ENCODE results near the gene MNX1.

Gene MNX1

GRCh38 chr7:156966387-156966786, 44.1 kb downstream of the MNX1 start:
- no peak for DNase-seq

- no peak for DNase-seq
Observed at GRCh38 chr7:156964971-156965370, 45.5 kb downstream of the MNX1 start.

GRCh38 chr7:156963472-156963871, 47.0 kb downstream of the MNX1 start:
- no peak for DNase-seq

GRCh38 chr7:156962897-156963296, 47.6 kb downstream of the MNX1 start:
- no peak for DNase-seq

- DNase-seq = no peak
Observed at GRCh38 chr7:156962145-156962544, 48.3 kb downstream of the MNX1 start.

- DNase-seq = no peak
Observed at GRCh38 chr7:156956727-156957126, 53.7 kb downstream of the MNX1 start.

GRCh38 chr7:156954941-156955340, 55.5 kb downstream of the MNX1 start:
- DNase-seq = no peak
